ENCODE data around the gene GLB1L2. TPM values are rescaled to one million over a fixed set of nuclear protein-coding genes. Genes with fewer than 3 reads are reported as not detected.
"Not testable (repeated sequence)": the region's sequence is repeated elsewhere in the genome, so short reads cannot be mapped to it uniquely, and the experiment has no call there.

Gene GLB1L2, protein sequence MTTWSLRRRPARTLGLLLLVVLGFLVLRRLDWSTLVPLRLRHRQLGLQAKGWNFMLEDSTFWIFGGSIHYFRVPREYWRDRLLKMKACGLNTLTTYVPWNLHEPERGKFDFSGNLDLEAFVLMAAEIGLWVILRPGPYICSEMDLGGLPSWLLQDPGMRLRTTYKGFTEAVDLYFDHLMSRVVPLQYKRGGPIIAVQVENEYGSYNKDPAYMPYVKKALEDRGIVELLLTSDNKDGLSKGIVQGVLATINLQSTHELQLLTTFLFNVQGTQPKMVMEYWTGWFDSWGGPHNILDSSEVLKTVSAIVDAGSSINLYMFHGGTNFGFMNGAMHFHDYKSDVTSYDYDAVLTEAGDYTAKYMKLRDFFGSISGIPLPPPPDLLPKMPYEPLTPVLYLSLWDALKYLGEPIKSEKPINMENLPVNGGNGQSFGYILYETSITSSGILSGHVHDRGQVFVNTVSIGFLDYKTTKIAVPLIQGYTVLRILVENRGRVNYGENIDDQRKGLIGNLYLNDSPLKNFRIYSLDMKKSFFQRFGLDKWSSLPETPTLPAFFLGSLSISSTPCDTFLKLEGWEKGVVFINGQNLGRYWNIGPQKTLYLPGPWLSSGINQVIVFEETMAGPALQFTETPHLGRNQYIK
- polyA plus RNA-seq (2013, experiment 1 of 2), result 1.5 TPM
- polyA plus RNA-seq (2013, experiment 2 of 2), result 1.3 TPM

DNA sequence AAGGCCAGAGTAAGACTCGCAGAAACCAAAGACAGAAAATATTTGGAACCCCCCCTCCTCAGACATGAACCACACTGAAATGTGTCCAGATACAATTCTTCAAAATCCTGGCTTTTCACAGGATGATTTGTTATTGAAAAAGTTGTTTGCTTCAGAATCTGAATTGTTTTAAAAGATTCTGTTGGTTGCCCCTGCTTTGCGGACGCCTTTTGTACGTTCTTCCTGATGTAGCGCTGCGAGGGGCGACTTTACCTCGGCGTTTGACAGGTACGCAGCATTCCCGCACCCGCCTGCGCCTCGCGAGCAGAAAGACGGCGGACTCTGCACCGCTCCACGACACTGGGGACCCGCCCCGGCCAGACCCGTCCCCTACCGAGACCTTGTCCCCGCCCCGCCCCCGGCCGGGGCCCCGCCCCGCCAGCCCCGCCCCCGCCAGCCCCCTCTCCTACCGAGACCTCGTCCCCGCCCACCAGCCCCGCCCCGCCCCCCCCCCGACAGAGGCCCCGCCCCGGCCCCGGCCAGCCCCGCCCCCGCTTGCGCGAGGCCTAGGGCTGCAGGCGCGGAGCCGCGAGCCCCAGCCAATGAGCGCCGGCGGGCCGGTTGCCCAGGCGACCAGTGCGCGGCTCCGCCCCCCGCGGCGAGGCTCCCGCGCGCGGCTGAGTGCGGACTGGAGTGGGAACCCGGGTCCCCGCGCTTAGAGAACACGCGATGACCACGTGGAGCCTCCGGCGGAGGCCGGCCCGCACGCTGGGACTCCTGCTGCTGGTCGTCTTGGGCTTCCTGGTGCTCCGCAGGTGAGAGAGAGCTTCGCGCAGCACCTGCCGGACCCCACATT lies at the start of gene GLB1L2:
Gene GLB1L2 (plus strand): TSS at position 635 of the 835 bp plus-strand sequence. CDS start 74 bp downstream, at position 709.
- Histone ChIP-seq H3K36me3 (ENCODE audit: control insufficient read depth, insufficient read depth, low read length) (no peaks in the 10 kb centered on the region), H3K27ac (ENCODE audit: low read depth, low read length, severe bottlenecking) (no peak within 1 kb of the TSS), H3K9me3 (ENCODE audit: control insufficient read depth, low read length) (no peaks in the 10 kb centered on the region), H3K4me1 (ENCODE audit: control insufficient read depth, insufficient read depth, low read length, poor library complexity, severe bottlenecking) (no peaks in the 10 kb centered on the region), H3K4me3 (ENCODE audit: extremely low read depth, insufficient read depth, low read length, poor library complexity, severe bottlenecking) (peak within 1 kb of the TSS; percentile 49)
- WGBS, 2 experiments (ENCODE audit: insufficient coverage in 2 of 2), result 0 to 1% methylated on average over 39 to 40 of the region's 80 CpGs

DNA sequence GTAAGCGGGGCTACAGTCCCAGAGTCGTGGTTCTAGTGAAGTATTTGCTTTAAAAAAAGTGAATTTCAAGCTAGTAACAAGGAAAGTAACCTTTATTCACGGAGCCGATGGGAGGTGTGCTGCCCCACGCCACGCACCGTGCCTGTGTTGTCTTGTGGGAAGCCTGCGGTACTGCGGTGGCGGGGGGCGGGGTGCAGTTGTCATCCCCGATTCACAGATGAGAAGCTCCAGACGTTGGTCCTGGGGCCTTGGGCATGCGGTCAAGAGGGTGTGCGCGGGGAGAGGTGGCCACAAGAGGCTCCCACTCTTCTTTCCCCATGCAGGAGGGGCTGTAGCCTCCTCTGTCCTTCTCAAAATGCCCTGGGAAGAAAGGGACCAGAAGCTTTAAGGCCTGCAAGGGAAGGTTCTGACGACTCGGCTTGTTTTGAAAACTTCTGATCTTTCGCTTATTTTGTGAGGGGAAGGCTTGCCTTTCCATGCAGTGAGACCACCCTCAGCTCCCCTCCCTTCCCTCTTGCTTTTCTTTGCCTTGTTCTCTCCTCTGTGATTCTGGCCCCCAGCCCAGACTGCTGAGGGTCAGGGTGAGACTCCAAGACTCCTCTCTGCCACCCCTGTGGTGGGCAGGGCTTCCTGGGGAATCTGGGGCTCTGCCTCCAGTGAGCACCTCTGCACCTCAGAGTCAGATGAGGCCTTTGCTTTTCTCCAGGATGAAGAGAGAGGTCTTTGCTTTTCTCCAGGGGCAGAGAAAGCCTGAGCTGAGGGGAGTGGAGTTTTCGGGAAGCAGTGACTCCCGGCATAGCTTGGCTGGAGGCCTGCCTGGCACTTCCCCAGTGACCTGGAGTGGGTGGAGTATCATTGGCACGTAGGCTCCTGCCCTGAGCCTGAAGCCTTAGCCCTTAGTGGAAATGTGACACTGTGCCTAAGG lies 49.4 kb upstream of the GLB1L2 start:
- H3K4me3 ChIP-seq (ENCODE audit: extremely low read depth, insufficient read depth, low read length, poor library complexity, severe bottlenecking), result no peak overlapping the region
- no peaks in the 10 kb centered on the region for H3K36me3 ChIP-seq (ENCODE audit: control insufficient read depth, insufficient read depth, low read length)
- 84 to 87% methylated on average over 18 to 21 of the region's 22 CpGs for WGBS, 2 experiments (ENCODE audit: insufficient coverage in 2 of 2)
- H3K9me3 ChIP-seq (ENCODE audit: control insufficient read depth, low read length), result no peaks in the 10 kb centered on the region
- H3K4me1 ChIP-seq (ENCODE audit: control insufficient read depth, insufficient read depth, low read length, poor library complexity, severe bottlenecking), result no peaks in the 10 kb centered on the region
- H3K27ac ChIP-seq (ENCODE audit: low read depth, low read length, severe bottlenecking), result no peak overlapping the region

DNA sequence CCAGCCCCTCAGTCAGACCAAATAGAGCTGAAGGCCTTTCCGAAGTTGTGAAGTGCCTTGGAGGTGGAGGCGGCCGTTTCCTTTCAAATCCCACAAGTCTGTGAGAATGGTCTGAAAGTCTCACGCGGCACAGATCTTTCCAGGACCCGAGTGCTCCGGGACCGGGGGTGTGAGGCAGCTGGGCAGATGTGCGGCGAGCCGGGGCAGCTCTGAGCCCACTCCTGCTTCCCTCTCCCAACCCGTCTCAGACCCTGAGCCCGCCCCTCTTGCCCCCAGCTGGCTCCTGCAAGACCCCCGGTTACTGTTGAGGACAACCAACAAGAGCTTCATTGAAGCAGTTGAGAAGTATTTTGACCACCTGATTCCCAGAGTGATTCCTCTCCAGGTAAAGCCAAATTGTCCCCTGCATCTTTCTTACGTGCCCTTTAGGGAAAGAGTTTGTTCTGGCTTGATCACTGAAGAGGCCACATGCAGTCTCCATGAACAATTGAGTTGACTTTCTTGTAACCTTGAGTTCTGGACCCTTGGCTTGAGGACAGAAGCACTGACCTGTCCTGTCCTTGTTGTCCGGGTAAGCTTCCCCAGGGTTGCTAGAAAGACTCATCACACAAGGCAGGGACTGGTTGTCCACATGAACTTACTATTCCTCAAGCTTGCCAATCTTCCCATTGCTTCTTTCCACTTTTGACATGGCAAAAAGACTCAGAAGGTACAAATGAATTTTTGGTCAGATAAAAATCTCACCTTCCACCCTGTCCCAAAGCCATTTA lies 48.1 kb upstream of the GLB1L2 start:
- H3K9me3 ChIP-seq (ENCODE audit: control insufficient read depth, low read length), result no peaks in the 10 kb centered on the region
- no peak overlapping the region for H3K4me3 ChIP-seq (ENCODE audit: extremely low read depth, insufficient read depth, low read length, poor library complexity, severe bottlenecking)
- no peaks in the 10 kb centered on the region for H3K36me3 ChIP-seq (ENCODE audit: control insufficient read depth, insufficient read depth, low read length)
- H3K27ac ChIP-seq (ENCODE audit: low read depth, low read length, severe bottlenecking), result no peak overlapping the region
- 89 to 91% methylated on average over 11 to 16 of the region's 16 CpGs for WGBS, 2 experiments (ENCODE audit: insufficient coverage in 2 of 2)
- H3K4me1 ChIP-seq (ENCODE audit: control insufficient read depth, insufficient read depth, low read length, poor library complexity, severe bottlenecking), result no peaks in the 10 kb centered on the region

DNA sequence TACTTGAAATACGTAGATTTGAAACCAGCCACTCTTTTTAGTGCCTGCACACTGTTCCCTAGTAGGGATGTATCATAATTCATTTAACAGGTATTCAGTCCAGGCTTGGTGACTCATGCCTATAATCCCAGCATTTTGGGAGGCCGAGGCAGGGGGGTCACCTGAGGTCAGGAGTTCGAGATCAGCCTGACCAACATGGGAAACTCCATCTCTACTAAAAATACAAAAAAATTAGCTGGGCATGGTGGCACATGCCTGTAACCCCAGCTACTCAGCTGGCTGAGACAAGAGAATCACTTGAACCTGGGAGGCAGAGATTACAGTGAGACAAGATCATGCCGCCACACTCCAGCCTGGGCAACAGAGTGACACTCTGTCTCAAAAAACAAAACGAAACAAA lies 47.4 kb upstream of the GLB1L2 start:
- H3K4me3 ChIP-seq (ENCODE audit: extremely low read depth, insufficient read depth, low read length, poor library complexity, severe bottlenecking); H3K36me3 ChIP-seq (ENCODE audit: control insufficient read depth, insufficient read depth, low read length); H3K9me3 ChIP-seq (ENCODE audit: control insufficient read depth, low read length); H3K27ac ChIP-seq (ENCODE audit: low read depth, low read length, severe bottlenecking); H3K4me1 ChIP-seq (ENCODE audit: control insufficient read depth, insufficient read depth, low read length, poor library complexity, severe bottlenecking): not testable (repeated sequence)
- 75 to 96% methylated on average over 1 to 4 of the region's 5 CpGs for WGBS, 2 experiments (ENCODE audit: insufficient coverage in 2 of 2)

DNA sequence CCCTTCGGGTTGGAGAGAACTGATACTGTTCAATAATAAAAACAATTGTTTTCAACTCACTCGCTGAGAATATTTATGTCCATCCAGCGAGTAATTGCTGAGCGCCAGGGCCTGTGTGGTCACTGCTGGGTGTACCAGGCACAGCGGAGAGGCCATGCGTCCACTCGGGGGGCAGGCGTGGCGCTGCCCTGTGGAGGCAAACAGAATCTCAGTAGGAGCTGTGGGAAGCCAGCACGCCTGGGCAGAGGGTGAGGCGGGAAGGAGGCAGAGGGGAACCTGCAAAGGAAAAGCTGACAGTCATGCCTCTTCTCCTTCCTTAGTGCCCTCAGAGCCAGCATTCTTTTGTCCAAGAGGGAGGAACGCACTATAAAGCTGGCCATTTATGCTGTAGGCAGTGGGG lies 44.2 kb upstream of the GLB1L2 start:
- no peaks in the 10 kb centered on the region for H3K4me1 ChIP-seq (ENCODE audit: control insufficient read depth, insufficient read depth, low read length, poor library complexity, severe bottlenecking)
- H3K36me3 ChIP-seq (ENCODE audit: control insufficient read depth, insufficient read depth, low read length), result no peaks in the 10 kb centered on the region
- H3K4me3 ChIP-seq (ENCODE audit: extremely low read depth, insufficient read depth, low read length, poor library complexity, severe bottlenecking), result no peak overlapping the region
- H3K9me3 ChIP-seq (ENCODE audit: control insufficient read depth, low read length), result no peaks in the 10 kb centered on the region
- H3K27ac ChIP-seq (ENCODE audit: low read depth, low read length, severe bottlenecking), result no peak overlapping the region
- 96% methylated on average over 9 to 11 of the region's 12 CpGs for WGBS, 2 experiments (ENCODE audit: insufficient coverage in 2 of 2)

DNA sequence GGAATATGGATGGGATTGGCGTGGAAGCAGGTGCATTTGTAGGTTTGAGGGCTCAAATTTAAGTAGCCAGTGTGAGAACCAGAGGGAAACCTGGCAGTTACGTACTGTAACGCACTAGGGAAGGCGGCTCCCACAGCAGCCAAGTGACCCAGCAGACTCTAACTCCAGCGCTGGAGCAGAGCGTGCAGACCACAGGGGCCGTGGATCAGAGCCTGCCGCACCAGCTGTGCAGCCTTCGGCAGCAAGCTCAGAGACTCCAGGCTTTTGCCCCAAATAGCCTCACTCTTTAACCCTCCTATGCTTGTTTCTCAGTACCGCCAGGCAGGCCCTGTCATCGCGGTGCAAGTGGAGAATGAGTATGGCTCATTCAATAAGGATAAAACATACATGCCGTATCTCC lies 43.3 kb upstream of the GLB1L2 start:
- 94 to 100% methylated on average over 10 to 11 of the region's 13 CpGs for WGBS, 2 experiments (ENCODE audit: insufficient coverage in 2 of 2)
- H3K4me1 ChIP-seq (ENCODE audit: control insufficient read depth, insufficient read depth, low read length, poor library complexity, severe bottlenecking), result no peaks in the 10 kb centered on the region
- H3K9me3 ChIP-seq (ENCODE audit: control insufficient read depth, low read length), result no peaks in the 10 kb centered on the region
- no peak overlapping the region for H3K4me3 ChIP-seq (ENCODE audit: extremely low read depth, insufficient read depth, low read length, poor library complexity, severe bottlenecking)
- no peaks in the 10 kb centered on the region for H3K36me3 ChIP-seq (ENCODE audit: control insufficient read depth, insufficient read depth, low read length)
- H3K27ac ChIP-seq (ENCODE audit: low read depth, low read length, severe bottlenecking), result no peak overlapping the region

DNA sequence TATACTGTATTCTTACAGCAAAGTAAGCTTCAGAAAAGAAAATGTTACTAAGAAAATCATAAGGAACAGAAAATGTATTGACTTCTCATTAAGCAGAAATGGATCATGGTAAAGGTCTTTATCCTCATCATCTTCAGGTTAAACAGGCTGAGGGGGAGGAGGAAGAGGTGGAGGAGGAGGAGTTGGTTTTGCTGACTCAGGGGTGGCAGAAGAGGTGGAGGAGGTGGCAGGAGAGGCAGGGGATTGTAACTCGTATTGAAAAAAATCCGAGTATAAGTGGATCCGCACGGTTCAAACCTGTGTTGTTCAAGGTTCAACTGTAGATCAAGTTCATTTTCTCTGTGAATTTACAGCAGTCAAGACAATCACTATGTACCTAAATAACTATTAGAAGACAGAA lies 42.6 kb upstream of the GLB1L2 start:
- Histone ChIP-seq H3K9me3 (ENCODE audit: control insufficient read depth, low read length) (no peaks in the 10 kb centered on the region), H3K27ac (ENCODE audit: low read depth, low read length, severe bottlenecking) (no peak overlapping the region), H3K36me3 (ENCODE audit: control insufficient read depth, insufficient read depth, low read length) (no peaks in the 10 kb centered on the region), H3K4me3 (ENCODE audit: extremely low read depth, insufficient read depth, low read length, poor library complexity, severe bottlenecking) (no peak overlapping the region), H3K4me1 (ENCODE audit: control insufficient read depth, insufficient read depth, low read length, poor library complexity, severe bottlenecking) (no peaks in the 10 kb centered on the region)
- 56 to 74% methylated on average over 4 of the region's 4 CpGs for WGBS, 2 experiments (ENCODE audit: insufficient coverage in 2 of 2)

DNA sequence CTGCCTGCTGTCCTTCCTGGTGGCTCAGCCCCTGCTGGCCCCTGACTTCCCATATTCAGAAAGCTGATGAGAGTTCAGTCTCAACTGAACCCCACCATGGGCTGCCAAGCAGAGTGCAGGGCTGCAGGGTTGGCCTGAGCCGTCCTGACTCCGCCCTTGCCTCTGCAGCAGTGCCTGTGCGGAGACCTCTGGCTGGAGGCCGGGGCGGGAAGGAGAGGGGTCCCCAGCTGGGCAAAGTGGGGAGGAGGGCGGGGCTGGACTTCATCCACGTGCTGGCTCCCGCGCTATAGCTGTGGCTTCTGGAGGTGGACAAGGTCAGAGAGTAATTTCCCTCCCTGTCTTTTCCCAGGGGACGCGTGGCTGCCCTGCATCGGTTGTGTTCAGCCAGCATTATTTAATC lies 42.0 kb upstream of the GLB1L2 start:
- Histone ChIP-seq H3K9me3 (ENCODE audit: control insufficient read depth, low read length) (no peaks in the 10 kb centered on the region), H3K27ac (ENCODE audit: low read depth, low read length, severe bottlenecking) (no peak overlapping the region), H3K4me3 (ENCODE audit: extremely low read depth, insufficient read depth, low read length, poor library complexity, severe bottlenecking) (no peak overlapping the region), H3K36me3 (ENCODE audit: control insufficient read depth, insufficient read depth, low read length) (no peaks in the 10 kb centered on the region), H3K4me1 (ENCODE audit: control insufficient read depth, insufficient read depth, low read length, poor library complexity, severe bottlenecking) (no peaks in the 10 kb centered on the region)
- 50 to 64% methylated on average over 9 to 11 of the region's 12 CpGs for WGBS, 2 experiments (ENCODE audit: insufficient coverage in 2 of 2)

DNA sequence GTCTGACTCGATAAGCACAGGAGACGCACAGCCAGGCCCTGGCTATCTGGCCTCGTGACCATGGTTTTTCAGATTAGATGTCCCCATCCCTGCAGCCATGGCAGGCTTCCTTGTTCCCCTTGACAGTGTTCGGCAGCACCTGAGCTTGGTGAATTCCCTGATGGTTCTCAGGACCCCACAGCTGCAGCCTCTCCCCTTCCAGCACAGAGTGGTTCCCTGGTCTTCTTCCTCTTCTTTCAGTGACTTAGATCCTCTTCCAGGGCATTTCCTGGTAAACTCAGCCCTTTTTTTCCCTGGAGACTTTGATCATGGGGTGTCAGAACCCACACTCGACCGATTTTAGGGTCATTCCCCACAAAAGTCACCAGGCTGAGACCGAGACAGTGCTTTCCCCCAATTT lies 41.1 kb upstream of the GLB1L2 start:
- Histone ChIP-seq H3K4me3 (ENCODE audit: extremely low read depth, insufficient read depth, low read length, poor library complexity, severe bottlenecking) (no peak overlapping the region), H3K27ac (ENCODE audit: low read depth, low read length, severe bottlenecking) (no peak overlapping the region), H3K9me3 (ENCODE audit: control insufficient read depth, low read length) (no peaks in the 10 kb centered on the region), H3K4me1 (ENCODE audit: control insufficient read depth, insufficient read depth, low read length, poor library complexity, severe bottlenecking) (no peaks in the 10 kb centered on the region), H3K36me3 (ENCODE audit: control insufficient read depth, insufficient read depth, low read length) (no peaks in the 10 kb centered on the region)
- 89 to 95% methylated on average over 6 to 7 of the region's 7 CpGs for WGBS, 2 experiments (ENCODE audit: insufficient coverage in 2 of 2)
